ENCODE results near the gene GOLGA5.

GOLGA5 gene

GRCh38 chr14:92865674-92866073 is 71.6 kb downstream of the GOLGA5 start:
- no peak overlapping the region for H4K8ac ChIP-seq (ENCODE audit: low read depth, low read length)
- no peaks in the 10 kb centered on the region for H3K27me3 ChIP-seq (ENCODE audit: insufficient read depth, low read length, poor library complexity)
- no peak overlapping the region for H2BK5ac ChIP-seq (ENCODE audit: low read length)
- DNase-seq = no peak
- H3K27ac ChIP-seq (ENCODE audit: low read depth, low read length) = no peak overlapping the region
- no peak overlapping the region for H3K23ac ChIP-seq (ENCODE audit: low read length)
- H3K56ac ChIP-seq (ENCODE audit: low read length) = no peak overlapping the region
- no peak overlapping the region for H2BK120ac ChIP-seq (ENCODE audit: low read depth, low read length)
- H3K4me2 ChIP-seq (ENCODE audit: low read length) = no peak overlapping the region
- WGBS (ENCODE audit: extremely low coverage, insufficient coverage, low lambda C conversion rate) = no CpG with 5 or more reads among the region's 1 CpG
- H3K4me3 ChIP-seq (ENCODE audit: low read length) = no peak overlapping the region
- no peaks in the 10 kb centered on the region for H3K79me2 ChIP-seq (ENCODE audit: control insufficient read depth, insufficient read depth, low read length)
- H2AK5ac ChIP-seq (ENCODE audit: low read length) = no peak overlapping the region
- no peak overlapping the region for H4K5ac ChIP-seq (ENCODE audit: low read length)
- H3K18ac ChIP-seq (ENCODE audit: low read length) = no peak overlapping the region
- H3K4ac ChIP-seq (ENCODE audit: low read depth, low read length) = no peak overlapping the region
- H2BK15ac ChIP-seq (replicated peaks; ENCODE audit: low read depth) = no peak overlapping the region
- no peaks in the 10 kb centered on the region for H3K36me3 ChIP-seq (ENCODE audit: control insufficient read depth, insufficient read depth, low read length)
- H3K4me1 ChIP-seq (ENCODE audit: control insufficient read depth, low read depth, low read length) = no peaks in the 10 kb centered on the region
- H3K79me1 ChIP-seq (ENCODE audit: low read length) = no peaks in the 10 kb centered on the region
- H3K9ac ChIP-seq (ENCODE audit: low read length) = no peak overlapping the region

GRCh38 chr14:92866181-92866752 is 72.2 kb downstream of the GOLGA5 start:
- no peak overlapping the region for H3K18ac ChIP-seq (ENCODE audit: low read length)
- no CpG with 5 or more reads among the region's 3 CpGs for WGBS (ENCODE audit: extremely low coverage, insufficient coverage, low lambda C conversion rate)
- no peak overlapping the region for H2BK5ac ChIP-seq (ENCODE audit: low read length)
- H3K4me2 ChIP-seq (ENCODE audit: low read length) = no peak overlapping the region
- H3K27me3 ChIP-seq (ENCODE audit: insufficient read depth, low read length, poor library complexity) = no peaks in the 10 kb centered on the region
- no peak overlapping the region for H4K5ac ChIP-seq (ENCODE audit: low read length)
- no peak overlapping the region for H3K56ac ChIP-seq (ENCODE audit: low read length)
- no peak overlapping the region for H2BK120ac ChIP-seq (ENCODE audit: low read depth, low read length)
- H4K8ac ChIP-seq (ENCODE audit: low read depth, low read length) = no peak overlapping the region
- no peak overlapping the region for H2AK5ac ChIP-seq (ENCODE audit: low read length)
- no peak overlapping the region for H3K27ac ChIP-seq (ENCODE audit: low read depth, low read length)
- DNase-seq = no peak
- no peak overlapping the region for H2BK15ac ChIP-seq (replicated peaks; ENCODE audit: low read depth)
- no peaks in the 10 kb centered on the region for H3K36me3 ChIP-seq (ENCODE audit: control insufficient read depth, insufficient read depth, low read length)
- no peaks in the 10 kb centered on the region for H3K79me1 ChIP-seq (ENCODE audit: low read length)
- no peak overlapping the region for H3K9ac ChIP-seq (ENCODE audit: low read length)
- H3K4me1 ChIP-seq (ENCODE audit: control insufficient read depth, low read depth, low read length) = no peaks in the 10 kb centered on the region
- H3K4me3 ChIP-seq (ENCODE audit: low read length) = no peak overlapping the region
- H3K79me2 ChIP-seq (ENCODE audit: control insufficient read depth, insufficient read depth, low read length) = no peaks in the 10 kb centered on the region
- no peak overlapping the region for H3K23ac ChIP-seq (ENCODE audit: low read length)
- H3K4ac ChIP-seq (ENCODE audit: low read depth, low read length) = no peak overlapping the region

GRCh38 chr14:92866901-92867865 is 73.1 kb downstream of the GOLGA5 start:
- Histone ChIP-seq H3K9ac (ENCODE audit: low read length) (no peak overlapping the region), H3K79me2 (ENCODE audit: control insufficient read depth, insufficient read depth, low read length) (no peaks in the 10 kb centered on the region), H2BK120ac (ENCODE audit: low read depth, low read length) (no peak overlapping the region), H2BK5ac (ENCODE audit: low read length) (no peak overlapping the region), H3K23ac (ENCODE audit: low read length) (no peak overlapping the region), H3K27me3 (ENCODE audit: insufficient read depth, low read length, poor library complexity) (no peaks in the 10 kb centered on the region), H3K27ac (ENCODE audit: low read depth, low read length) (no peak overlapping the region), H4K8ac (ENCODE audit: low read depth, low read length) (no peak overlapping the region), H3K56ac (ENCODE audit: low read length) (no peak overlapping the region), H4K5ac (ENCODE audit: low read length) (no peak overlapping the region), H3K36me3 (ENCODE audit: control insufficient read depth, insufficient read depth, low read length) (no peaks in the 10 kb centered on the region), H2BK15ac (replicated peaks; ENCODE audit: low read depth) (no peak overlapping the region), H2AK5ac (ENCODE audit: low read length) (no peak overlapping the region), H3K79me1 (ENCODE audit: low read length) (no peaks in the 10 kb centered on the region), H3K4me2 (ENCODE audit: low read length) (no peak overlapping the region), H3K4me1 (ENCODE audit: control insufficient read depth, low read depth, low read length) (no peaks in the 10 kb centered on the region), H3K4ac (ENCODE audit: low read depth, low read length) (no peak overlapping the region), H3K18ac (ENCODE audit: low read length) (no peak overlapping the region), H3K4me3 (ENCODE audit: low read length) (no peak overlapping the region)
- no CpG with 5 or more reads among the region's 14 CpGs for WGBS (ENCODE audit: extremely low coverage, insufficient coverage, low lambda C conversion rate)
- no peak for DNase-seq

GRCh38 chr14:92874962-92875661 is 81.0 kb downstream of the GOLGA5 start:
- Histone ChIP-seq H2AK5ac (ENCODE audit: low read length) (no peak overlapping the region), H3K79me2 (ENCODE audit: control insufficient read depth, insufficient read depth, low read length) (no peaks in the 10 kb centered on the region), H3K18ac (ENCODE audit: low read length) (no peak overlapping the region), H3K79me1 (ENCODE audit: low read length) (no peaks in the 10 kb centered on the region), H2BK15ac (replicated peaks; ENCODE audit: low read depth) (no peak overlapping the region), H4K5ac (ENCODE audit: low read length) (no peak overlapping the region), H3K27ac (ENCODE audit: low read depth, low read length) (no peak overlapping the region), H2BK120ac (ENCODE audit: low read depth, low read length) (no peak overlapping the region), H3K36me3 (ENCODE audit: control insufficient read depth, insufficient read depth, low read length) (no peaks in the 10 kb centered on the region), H3K27me3 (ENCODE audit: insufficient read depth, low read length, poor library complexity) (no peaks in the 10 kb centered on the region), H3K56ac (ENCODE audit: low read length) (no peak overlapping the region), H3K4me2 (ENCODE audit: low read length) (no peak overlapping the region), H2BK5ac (ENCODE audit: low read length) (no peak overlapping the region), H4K8ac (ENCODE audit: low read depth, low read length) (no peak overlapping the region), H3K4me3 (ENCODE audit: low read length) (no peak overlapping the region), H3K9ac (ENCODE audit: low read length) (no peak overlapping the region), H3K4ac (ENCODE audit: low read depth, low read length) (no peak overlapping the region), H3K4me1 (ENCODE audit: control insufficient read depth, low read depth, low read length) (no peaks in the 10 kb centered on the region), H3K23ac (ENCODE audit: low read length) (no peak overlapping the region)
- DNase-seq = no peak
- WGBS (ENCODE audit: extremely low coverage, insufficient coverage, low lambda C conversion rate) = no CpG with 5 or more reads among the region's 13 CpGs

DNA sequence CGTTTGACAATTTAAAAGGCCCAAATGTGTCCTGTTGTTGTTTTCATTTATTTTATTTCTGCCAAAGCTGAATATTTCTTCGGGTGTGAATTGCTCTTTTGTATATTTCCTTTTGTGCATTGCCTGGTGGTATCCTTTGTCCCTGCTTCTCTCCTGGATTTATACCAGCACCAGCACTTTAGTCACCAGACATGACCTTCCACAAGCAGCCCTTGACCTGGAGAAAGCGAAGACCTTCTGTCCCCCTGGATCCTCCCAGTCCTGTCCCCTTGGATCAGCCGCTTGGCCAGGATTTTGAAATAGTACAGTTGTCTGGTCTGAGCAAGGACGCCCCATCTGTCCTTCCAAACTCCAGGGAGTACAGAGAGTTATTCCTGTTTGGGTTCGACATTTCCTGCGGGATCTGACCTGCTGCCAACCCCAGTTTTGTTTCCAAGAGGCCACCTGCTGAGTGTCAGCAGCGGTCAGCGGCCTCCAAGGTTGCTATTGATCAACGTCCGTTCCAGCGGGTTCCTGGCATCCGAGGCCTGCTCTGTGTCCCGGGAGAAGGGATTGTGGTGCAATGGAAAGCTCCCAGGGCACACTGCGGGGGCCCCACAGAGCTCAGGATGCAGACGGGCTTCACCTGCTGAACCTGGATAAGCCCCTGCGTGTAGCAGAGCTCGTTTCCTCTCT is 83.8 kb downstream of the GOLGA5 start:
- H3K4ac ChIP-seq (ENCODE audit: low read depth, low read length) = no peak overlapping the region
- H4K5ac ChIP-seq (ENCODE audit: low read length) = no peak overlapping the region
- no peak overlapping the region for H3K4me3 ChIP-seq (ENCODE audit: low read length)
- DNase-seq = peak; percentile 6
- H3K56ac ChIP-seq (ENCODE audit: low read length) = no peak overlapping the region
- no CpG with 5 or more reads among the region's 18 CpGs for WGBS (ENCODE audit: extremely low coverage, insufficient coverage, low lambda C conversion rate)
- no peak overlapping the region for H4K8ac ChIP-seq (ENCODE audit: low read depth, low read length)
- H2AK5ac ChIP-seq (ENCODE audit: low read length) = no peak overlapping the region
- H3K4me1 ChIP-seq (ENCODE audit: control insufficient read depth, low read depth, low read length) = no peaks in the 10 kb centered on the region
- H3K79me1 ChIP-seq (ENCODE audit: low read length) = no peaks in the 10 kb centered on the region
- H2BK5ac ChIP-seq (ENCODE audit: low read length) = no peak overlapping the region
- no peaks in the 10 kb centered on the region for H3K27me3 ChIP-seq (ENCODE audit: insufficient read depth, low read length, poor library complexity)
- no peaks in the 10 kb centered on the region for H3K36me3 ChIP-seq (ENCODE audit: control insufficient read depth, insufficient read depth, low read length)
- H3K27ac ChIP-seq (ENCODE audit: low read depth, low read length) = no peak overlapping the region
- no peak overlapping the region for H3K23ac ChIP-seq (ENCODE audit: low read length)
- H2BK15ac ChIP-seq (replicated peaks; ENCODE audit: low read depth) = no peak overlapping the region
- H3K4me2 ChIP-seq (ENCODE audit: low read length) = no peak overlapping the region
- no peak overlapping the region for H2BK120ac ChIP-seq (ENCODE audit: low read depth, low read length)
- H3K9ac ChIP-seq (ENCODE audit: low read length) = no peak overlapping the region
- H3K79me2 ChIP-seq (ENCODE audit: control insufficient read depth, insufficient read depth, low read length) = no peaks in the 10 kb centered on the region
- H3K18ac ChIP-seq (ENCODE audit: low read length) = no peak overlapping the region
